ENCODE results near the gene DNAJC1.
A peak's percentile ranks its signal among the peaks of the same experiment; 100 is the strongest.
"Not testable (repeated sequence)": the region's sequence is repeated elsewhere in the genome, so short reads cannot be mapped to it uniquely, and the experiment has no call there.

The DNAJC1 gene

GRCh38 chr10:21895932-21896331 lies 107.6 kb downstream of the DNAJC1 start:
- no peak for DNase-seq

DNA sequence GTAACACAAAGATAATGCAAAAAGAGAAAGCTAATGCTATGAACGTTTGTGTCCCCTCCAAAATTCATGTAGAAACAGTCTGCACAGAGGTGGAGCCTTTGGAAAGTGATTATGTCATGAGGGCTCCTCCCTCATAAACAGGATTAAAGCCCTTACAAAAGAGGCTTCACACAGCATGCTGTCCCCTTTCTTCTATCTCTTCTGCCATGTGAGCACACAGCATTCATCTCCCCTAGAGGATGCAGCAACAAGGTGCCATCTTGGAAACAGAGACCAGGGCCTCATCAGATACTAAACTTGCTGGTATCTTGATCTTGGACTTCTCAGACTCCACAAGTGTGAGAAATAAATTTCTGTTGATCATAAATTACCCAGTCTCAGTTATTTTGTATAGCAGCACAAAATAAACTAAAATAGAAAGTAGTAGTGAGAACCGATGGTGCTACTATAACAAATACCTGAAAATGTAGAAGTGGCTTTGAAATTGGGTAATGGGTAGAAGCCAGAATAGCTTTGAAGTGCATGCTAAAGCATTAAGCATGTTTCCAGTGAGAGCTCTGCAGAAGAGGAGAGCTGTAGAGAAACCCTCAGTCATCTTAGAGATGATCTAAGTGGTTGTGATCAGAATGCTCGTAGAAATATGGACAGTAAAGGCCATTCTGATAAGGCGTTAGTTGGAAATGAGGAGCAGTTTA lies 108.7 kb downstream of the DNAJC1 start:
- no peak for DNase-seq

- no peak for DNase-seq
These were observed 112.1 kb downstream of the DNAJC1 start for GRCh38 chr10:21891439-21891838.

DNA sequence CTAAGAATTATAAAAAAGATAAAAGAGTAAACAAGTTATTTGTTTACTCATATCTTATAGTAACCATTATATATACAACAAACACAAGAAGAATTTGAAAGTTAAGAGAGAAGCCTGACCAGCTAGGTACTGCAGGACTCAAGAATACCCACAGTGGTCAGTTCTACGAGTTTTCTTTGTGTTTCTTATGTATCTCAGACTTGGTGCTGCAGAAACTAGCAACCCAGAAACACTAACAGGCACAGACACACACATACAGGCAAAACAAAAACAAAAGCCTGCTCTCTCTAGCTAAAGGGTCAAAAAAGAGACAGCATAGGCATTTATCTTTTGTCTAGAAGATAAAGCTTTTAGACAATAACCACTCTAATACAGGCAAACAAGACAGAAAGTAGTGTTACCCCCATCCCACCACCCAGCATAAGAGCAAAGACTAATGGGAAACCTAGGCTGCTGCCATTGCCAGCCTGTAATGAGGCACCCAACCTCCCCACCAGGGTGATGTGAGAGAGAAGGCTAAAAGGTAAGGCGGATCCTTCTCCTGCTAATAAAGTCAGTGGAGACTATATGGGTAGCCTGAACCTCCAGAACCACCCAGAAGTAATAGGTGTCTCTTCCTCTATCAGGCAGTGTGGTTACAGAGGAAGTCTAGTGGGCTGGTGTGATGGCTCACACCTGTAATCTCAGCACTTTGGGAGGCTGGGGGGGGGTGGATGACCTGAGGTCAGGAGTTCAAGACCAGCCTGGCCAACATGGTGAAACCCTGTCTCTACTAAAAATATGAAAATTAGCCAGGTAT lies 113.9 kb downstream of the DNAJC1 start:
- no peak for DNase-seq

DNA sequence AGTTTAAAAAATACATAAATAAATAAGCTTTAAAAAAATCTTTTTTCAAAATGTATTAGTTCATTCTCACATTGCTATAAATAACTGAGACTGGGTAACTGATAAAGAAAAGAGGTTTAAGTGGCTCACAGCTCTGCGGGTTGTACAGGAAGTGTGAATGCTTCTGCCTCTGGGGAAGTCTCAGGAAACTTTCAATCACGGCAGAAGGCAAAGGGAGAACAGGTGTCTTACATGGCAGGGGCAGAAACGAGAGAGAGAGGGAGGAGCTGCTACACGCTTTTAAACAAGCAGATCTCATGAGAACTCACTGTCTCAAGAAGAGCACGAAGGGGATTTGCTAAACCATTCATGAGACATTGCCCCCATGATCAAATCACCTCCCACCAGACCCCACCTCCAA lies 114.6 kb downstream of the DNAJC1 start:
- DNase-seq = no peak

DNA sequence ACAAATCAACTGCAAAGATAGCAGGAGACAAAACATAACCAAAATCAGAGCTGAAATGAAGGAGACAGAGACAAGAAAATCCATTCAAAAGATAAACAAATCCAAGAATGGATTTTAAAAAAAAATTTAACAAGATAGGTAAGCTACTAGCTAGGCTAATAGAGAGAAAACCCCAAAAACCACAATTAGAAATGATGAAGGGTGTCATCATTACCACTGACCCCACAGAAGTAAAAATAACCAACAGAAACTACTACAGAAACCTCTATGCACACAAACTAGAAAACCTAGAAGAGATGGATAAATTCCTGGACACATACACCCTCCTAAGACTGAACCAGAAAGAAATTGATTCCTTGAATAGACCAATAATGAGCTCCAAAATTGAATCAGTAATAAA lies 117.6 kb downstream of the DNAJC1 start:
- no peak for DNase-seq

DNA sequence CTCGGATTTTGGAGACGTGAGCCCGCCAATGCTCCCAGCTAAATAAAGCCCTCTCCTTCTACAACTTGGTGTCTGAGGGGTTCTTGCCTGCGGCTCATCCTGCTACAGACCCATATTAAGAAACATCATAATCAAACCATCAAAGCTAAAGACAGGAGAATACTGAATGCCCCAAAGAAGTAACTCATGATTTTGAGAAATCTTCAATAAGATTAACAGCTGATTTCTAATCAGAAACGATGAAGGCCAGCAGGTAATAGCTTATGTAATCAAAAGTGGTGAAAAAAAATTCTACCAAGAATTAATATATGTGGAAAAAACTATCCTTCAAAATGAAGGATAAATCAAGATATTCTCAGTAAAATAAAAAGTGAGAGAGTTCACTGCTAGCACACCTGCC lies 130.3 kb downstream of the DNAJC1 start:
- DNase-seq = no peak

DNA sequence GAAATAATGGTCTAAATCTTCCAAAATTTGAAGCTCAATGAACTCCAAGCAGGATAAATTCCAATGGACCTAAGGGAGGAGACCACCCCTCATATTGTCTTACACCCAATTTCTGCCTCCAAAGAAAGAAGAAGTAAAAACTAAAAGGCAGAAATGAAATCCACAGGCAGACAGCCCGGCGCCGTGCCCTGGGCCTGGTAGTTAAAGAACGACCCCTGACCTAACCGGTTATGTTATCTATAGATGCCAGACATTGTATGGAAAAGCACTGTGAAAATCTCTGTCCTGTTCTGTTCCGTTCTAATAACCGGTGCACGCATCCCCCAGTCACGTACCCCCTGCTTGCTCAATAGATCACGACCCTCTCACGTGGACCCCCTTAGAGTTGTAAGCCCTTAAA lies 130.8 kb downstream of the DNAJC1 start:
- DNase-seq = not testable (repeated sequence)

DNA sequence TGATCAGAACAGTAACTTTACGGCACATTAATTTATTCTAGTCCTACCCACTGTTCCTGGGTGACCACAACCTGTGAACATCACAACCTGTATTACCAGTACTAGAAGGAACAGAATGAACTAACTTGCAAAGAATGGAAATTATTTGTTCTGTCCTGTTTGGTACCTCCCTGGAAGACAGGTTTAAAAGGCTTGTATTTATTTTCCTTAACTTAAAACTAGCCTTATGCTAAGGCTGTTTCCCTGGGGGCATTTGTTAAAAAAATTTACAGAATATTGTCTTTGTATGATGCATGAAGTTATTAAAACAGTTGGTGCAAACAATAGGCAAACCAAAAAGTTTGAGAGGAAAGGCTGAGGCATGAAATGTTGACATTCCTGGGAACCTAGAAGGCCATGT lies 132.7 kb downstream of the DNAJC1 start:
- no peak for DNase-seq

DNA sequence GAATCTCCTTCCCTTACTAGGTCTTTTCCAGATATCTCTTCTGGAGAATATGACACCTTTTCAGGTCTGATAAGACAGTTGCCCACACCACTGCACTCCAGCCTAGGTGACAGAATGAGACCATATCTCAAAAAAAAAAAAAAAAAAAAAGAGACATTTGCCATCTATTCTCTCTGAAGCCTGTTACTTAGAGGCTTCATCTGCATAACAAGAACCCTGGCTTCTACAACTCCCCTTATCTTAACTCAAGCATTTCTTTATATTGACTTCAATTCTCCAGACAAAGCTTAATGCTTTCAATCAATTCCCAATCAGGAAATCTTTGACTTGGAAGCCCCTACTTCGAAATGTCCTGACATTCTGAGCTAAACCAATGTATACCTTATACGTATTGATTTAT lies 134.4 kb downstream of the DNAJC1 start:
- not testable (repeated sequence) for DNase-seq

- no peak for DNase-seq
These were observed 142.8 kb downstream of the DNAJC1 start for GRCh38 chr10:21860718-21861117.

DNA sequence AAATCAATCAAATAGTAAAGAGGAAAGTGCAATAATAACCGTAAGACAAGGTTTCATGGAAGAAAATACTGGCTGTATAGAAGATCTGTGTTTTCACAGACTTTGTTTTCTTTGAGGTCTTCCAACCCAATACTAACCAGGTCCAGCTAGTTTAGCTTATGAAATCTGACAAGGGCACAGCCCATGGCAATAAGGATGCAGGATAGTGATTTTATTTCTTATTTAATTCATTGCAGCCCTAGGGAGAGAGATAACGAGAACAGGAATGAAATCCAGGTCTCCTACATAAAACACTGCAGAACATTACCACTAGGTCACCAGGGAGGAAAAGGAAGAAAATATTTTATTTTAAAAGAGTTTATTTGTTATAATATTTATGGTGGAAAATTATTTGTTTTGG lies 145.1 kb downstream of the DNAJC1 start:
- DNase-seq = no peak

- DNase-seq = peak in 2 of 3 experiments; percentile 3
These were observed 153.9 kb downstream of the DNAJC1 start for GRCh38 chr10:21849607-21850006.

- no peak for DNase-seq
These were observed 159.9 kb downstream of the DNAJC1 start for GRCh38 chr10:21843645-21844044.

- DNase-seq = not testable (repeated sequence)
These were observed 162.3 kb downstream of the DNAJC1 start for GRCh38 chr10:21841273-21841672.

DNA sequence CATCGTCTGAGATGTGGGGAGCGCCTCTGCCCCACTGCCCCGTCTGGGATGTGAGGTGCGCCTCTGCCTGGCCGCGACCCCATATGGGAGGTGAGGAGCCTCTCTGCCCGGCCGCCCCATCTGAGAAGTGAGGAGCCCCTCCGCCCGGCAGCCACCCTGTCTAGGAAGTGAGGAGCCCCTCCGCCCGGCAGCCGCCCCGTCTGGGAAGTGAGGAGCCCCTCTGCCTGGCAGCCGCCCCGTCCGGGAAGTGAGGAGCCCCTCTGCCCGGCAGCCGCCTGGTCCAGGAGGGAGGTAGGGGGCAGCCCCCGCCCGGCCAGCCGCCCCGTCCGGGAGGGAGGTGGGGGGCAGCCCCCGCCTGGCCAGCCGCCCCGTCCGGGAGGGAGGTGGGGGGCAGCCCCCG lies 166.0 kb downstream of the DNAJC1 start:
- DNase-seq = not testable (repeated sequence)

DNA sequence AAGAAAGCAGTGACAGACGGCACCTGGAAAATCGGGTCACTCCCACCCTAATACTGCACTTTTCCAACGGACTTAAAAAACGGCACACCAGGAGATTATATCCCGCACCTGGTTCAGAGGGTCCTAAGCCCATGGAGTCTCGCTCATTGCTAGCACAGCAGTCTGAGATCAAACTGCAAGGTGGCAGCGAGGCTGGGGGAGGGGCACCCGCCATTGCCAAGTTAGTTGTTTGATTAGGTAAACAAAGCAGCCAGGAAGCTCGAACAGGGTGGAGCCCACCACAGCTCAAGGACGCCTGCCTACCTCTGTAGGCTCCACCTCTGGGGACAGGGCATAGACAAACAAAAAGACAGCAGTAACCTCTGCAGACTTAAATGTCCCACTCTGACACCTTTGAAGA lies 169.0 kb downstream of the DNAJC1 start:
- not testable (repeated sequence) for DNase-seq

DNA sequence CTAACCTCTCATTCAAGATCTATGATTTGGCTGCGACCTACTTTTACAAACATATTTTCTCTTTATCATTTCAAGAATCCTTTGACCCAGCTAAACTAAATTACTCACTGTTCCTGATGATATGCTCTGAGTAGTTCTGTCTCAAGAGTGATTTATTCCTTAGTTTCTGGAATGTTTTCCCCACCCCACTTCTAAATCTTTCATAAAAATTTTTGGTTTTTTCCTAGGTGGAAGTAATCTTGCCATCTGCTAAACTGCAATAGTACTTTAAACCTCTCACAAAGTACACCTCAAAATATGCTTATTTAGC lies 170.8 kb downstream of the DNAJC1 start:
- DNase-seq = no peak

DNA sequence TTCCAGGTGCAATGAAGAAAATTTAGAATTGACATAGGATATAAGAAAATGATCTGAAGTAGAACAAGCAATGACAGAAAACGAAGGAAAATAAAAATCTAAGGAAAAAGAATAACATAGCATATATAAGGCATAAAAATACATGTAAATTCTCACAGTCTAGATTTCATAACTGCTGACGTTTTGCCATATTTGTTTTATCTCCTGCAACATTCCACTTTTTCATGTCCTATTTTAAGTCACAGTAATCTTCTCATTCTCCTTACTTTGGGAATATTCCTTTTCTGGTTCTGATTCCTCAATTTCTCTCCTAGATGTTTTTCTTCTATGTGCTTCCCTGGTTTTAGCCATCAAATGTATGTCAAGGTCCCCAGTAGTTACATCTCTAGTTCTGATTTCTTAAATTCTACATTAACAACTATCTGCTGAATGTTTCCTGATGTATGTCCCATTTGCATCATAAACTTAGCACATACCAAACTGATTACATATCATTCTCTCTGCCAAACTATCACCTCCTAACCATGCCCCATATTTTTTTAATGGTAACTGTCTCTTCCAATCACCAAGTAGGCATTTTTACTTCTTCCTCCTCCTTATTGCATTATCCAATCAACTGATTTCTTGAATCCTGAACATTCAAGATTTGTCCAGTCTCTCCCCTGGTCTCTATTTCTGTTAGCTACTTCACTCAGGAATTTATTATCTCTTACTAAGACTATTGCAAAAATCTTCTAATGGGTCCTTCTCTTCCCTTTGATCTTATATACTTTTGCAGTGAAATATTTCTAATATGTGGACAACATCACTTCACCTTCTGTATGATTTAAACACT lies 171.3 kb downstream of the DNAJC1 start:
- no peak for DNase-seq

- no peak for DNase-seq
These were observed 173.5 kb downstream of the DNAJC1 start for GRCh38 chr10:21830037-21830436.

DNA sequence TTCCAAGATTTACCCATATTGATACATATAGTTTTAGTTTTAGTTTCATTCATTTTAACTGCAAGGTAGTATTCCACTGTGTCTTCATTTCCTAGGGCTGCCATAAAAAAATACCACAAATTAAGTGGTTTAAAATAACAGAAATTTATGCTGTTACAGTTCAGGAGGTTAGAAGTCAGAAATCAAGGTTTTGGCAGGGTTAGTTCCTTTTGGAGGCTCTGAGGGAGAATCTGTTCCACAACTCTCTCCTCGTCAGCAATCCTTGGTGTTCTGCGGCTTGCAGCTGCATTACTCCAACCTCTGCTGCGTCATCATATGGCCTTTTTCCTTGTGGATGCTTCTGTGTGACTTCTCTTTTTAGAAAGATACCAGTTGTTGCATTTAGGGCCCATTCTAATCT lies 176.2 kb downstream of the DNAJC1 start:
- no peak for DNase-seq

GRCh38 chr10:21826725-21827124 lies 176.8 kb downstream of the DNAJC1 start:
- DNase-seq = no peak

GRCh38 chr10:21825345-21825744 lies 178.2 kb downstream of the DNAJC1 start:
- DNase-seq = no peak

- DNase-seq = no peak
These were observed 179.1 kb downstream of the DNAJC1 start for GRCh38 chr10:21824409-21824808.

Data from NCI-H1417 (cell line).